Measurements from ENCODE around the gene ZC3HAV1.

The ZC3HAV1 gene

DNA sequence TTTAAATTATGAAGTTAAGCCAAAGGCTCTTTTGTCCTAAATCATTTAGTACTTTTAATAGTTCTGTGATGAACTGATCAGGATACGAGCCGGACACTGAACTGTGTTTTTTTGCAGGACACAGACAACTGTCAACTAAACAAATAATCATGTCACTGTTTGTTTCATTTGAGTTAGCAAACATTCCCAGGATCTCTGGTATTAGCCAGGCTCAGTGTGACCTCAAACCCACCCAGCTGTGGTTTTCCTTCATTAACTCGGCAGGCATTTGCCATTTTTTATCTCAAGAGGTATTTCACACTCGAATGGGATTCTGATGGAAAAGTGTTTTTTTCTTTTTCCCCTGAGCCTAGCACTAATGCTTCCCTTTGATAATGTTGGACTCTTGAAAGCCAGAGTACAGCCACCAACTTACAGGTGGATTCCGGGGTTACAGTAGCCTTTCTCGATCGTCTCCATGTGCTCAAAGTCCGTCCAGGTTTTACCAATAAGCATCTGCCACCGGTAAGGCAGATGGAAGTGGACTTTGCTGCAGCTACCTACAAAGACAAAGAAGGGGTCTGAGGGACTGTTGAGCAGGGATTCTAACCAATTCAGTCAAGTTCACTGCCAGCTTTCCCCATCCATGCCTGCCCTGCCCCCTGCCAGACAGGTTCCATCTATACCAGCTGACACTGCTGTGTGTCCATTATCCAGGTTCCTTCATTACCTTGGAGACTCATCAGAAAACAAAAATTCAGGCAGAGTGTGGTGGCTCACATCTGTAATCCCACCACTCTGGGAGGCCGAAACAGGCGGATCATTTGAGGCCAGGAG, 33.4 kb downstream of the ZC3HAV1 start:
- Histone ChIP-seq H3K27me3 (ENCODE audit: low read depth, low read length) (no peaks in the 10 kb centered on the region), H3K27ac (ENCODE audit: low read length) (no peak overlapping the region), H3K79me2 (ENCODE audit: low read length) (peaks cover 69% of the 10 kb centered on the region), H2AFZ (ENCODE audit: low read depth, low read length) (no peak overlapping the region), H3K4me1 (ENCODE audit: low read length) (peaks cover 3% of the 10 kb centered on the region; the same call in 1 of the 2 replicates), H3K9ac (ENCODE audit: low read length) (no peak overlapping the region), H3K9me3 (ENCODE audit: insufficient read depth, low read length) (no peaks in the 10 kb centered on the region), H3K4me3 (ENCODE audit: low read length) (no peak overlapping the region), H3K36me3 (replicated peaks; ENCODE audit: low read depth, low read length) (peaks cover 59% of the 10 kb centered on the region), H3K4me2 (ENCODE audit: low read length) (no peak overlapping the region), H4K20me1 (ENCODE audit: insufficient read depth, low read length) (peaks cover 29% of the 10 kb centered on the region)
- TF ChIP-seq EZH2phosphoT487 (IDR thresholded peaks at IDR 0.05; ENCODE audit: low read depth), result no peak
- TF ChIP-seq, protein P1, sequence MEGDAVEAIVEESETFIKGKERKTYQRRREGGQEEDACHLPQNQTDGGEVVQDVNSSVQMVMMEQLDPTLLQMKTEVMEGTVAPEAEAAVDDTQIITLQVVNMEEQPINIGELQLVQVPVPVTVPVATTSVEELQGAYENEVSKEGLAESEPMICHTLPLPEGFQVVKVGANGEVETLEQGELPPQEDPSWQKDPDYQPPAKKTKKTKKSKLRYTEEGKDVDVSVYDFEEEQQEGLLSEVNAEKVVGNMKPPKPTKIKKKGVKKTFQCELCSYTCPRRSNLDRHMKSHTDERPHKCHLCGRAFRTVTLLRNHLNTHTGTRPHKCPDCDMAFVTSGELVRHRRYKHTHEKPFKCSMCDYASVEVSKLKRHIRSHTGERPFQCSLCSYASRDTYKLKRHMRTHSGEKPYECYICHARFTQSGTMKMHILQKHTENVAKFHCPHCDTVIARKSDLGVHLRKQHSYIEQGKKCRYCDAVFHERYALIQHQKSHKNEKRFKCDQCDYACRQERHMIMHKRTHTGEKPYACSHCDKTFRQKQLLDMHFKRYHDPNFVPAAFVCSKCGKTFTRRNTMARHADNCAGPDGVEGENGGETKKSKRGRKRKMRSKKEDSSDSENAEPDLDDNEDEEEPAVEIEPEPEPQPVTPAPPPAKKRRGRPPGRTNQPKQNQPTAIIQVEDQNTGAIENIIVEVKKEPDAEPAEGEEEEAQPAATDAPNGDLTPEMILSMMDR (IDR thresholded peaks at IDR 0.05; ENCODE audit: low read depth, low read length), result no peak

DNA sequence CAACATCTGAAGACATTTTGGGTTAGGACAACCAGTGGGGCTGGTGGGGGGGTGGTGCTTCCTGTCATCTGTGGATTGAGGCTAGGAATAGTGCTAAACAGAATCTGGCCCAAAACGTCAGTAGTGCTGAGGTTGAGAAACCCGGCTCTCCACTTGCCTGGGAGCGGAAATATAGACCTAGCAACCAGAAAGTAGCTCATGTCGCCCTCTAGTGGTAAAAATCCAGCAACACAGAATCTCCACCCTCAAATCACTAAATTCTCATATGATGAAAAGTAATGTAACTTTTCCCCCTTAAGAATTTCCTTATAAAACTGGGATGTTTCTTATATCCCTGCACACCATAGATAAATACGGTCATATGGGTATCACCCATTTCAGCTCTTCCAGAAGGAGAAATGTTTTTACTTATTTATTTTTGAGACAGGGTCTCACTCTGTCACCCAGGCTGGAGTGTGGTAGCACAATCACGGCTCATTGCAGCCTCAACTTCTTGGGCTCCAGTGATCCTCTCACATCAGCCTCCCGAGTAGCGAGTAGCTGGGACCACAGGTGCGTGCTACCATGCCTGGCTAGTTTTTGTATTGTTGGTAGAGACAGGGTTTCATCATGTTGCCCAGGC, 34.4 kb downstream of the ZC3HAV1 start:
- Histone ChIP-seq H3K27ac (ENCODE audit: low read length) (no peak overlapping the region), H3K9me3 (ENCODE audit: insufficient read depth, low read length) (no peaks in the 10 kb centered on the region), H4K20me1 (ENCODE audit: insufficient read depth, low read length) (peaks cover 26% of the 10 kb centered on the region; the same call in 1 of the 2 replicates), H3K27me3 (ENCODE audit: low read depth, low read length) (no peaks in the 10 kb centered on the region), H3K9ac (ENCODE audit: low read length) (no peak overlapping the region), H2AFZ (ENCODE audit: low read depth, low read length) (no peak overlapping the region), H3K4me3 (ENCODE audit: low read length) (no peak overlapping the region), H3K79me2 (ENCODE audit: low read length) (peaks cover 62% of the 10 kb centered on the region), H3K36me3 (replicated peaks; ENCODE audit: low read depth, low read length) (peaks cover 54% of the 10 kb centered on the region), H3K4me1 (ENCODE audit: low read length) (peaks cover 3% of the 10 kb centered on the region; the same call in 1 of the 2 replicates), H3K4me2 (ENCODE audit: low read length) (peak overlapping the region; percentile 41; the same call in 1 of the 2 replicates)
- TF ChIP-seq, protein P1 (IDR thresholded peaks at IDR 0.05; ENCODE audit: low read depth, low read length), result peak; percentile 78
- no peak for TF ChIP-seq EZH2phosphoT487 (IDR thresholded peaks at IDR 0.05; ENCODE audit: low read depth)

DNA sequence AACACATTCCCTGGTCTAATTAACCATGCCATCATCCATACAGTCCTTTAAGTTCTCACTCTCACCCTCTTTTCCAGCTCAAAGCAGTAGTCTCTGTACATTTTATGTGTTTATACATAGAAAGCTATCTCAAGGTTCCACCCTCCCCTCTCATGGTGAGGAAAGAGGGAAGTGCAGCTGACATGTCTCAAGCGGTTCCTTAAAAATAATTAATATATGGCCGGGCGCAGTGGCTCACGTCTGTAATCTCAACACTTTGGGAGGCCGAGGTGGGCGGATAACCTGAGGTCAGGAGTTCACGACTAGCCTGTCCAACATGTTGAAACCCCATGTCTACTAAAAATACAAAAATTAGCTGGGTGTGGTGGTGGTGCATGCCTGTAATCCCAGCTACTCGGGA, 36.7 kb downstream of the ZC3HAV1 start:
- H3K4me1 ChIP-seq (ENCODE audit: low read length), result peaks cover 3% of the 10 kb centered on the region; the same call in 1 of the 2 replicates
- H3K36me3 ChIP-seq (replicated peaks; ENCODE audit: low read depth, low read length), result peaks cover 51% of the 10 kb centered on the region
- H4K20me1 ChIP-seq (ENCODE audit: insufficient read depth, low read length), result peaks cover 25% of the 10 kb centered on the region
- peaks cover 59% of the 10 kb centered on the region for H3K79me2 ChIP-seq (ENCODE audit: low read length)
- H3K27ac ChIP-seq (ENCODE audit: low read length), result no peak overlapping the region
- H3K27me3 ChIP-seq (ENCODE audit: low read depth, low read length), result no peaks in the 10 kb centered on the region
- no peaks in the 10 kb centered on the region for H3K9me3 ChIP-seq (ENCODE audit: insufficient read depth, low read length)
- H3K4me3 ChIP-seq (ENCODE audit: low read length), result no peak overlapping the region
- H3K4me2 ChIP-seq (ENCODE audit: low read length), result no peak overlapping the region
- no peak for TF ChIP-seq EZH2phosphoT487 (IDR thresholded peaks at IDR 0.05; ENCODE audit: low read depth)
- TF ChIP-seq, protein P1 (IDR thresholded peaks at IDR 0.05; ENCODE audit: low read depth, low read length), result no peak
- H3K9ac ChIP-seq (ENCODE audit: low read length), result no peak overlapping the region
- H2AFZ ChIP-seq (ENCODE audit: low read depth, low read length), result no peak overlapping the region

DNA sequence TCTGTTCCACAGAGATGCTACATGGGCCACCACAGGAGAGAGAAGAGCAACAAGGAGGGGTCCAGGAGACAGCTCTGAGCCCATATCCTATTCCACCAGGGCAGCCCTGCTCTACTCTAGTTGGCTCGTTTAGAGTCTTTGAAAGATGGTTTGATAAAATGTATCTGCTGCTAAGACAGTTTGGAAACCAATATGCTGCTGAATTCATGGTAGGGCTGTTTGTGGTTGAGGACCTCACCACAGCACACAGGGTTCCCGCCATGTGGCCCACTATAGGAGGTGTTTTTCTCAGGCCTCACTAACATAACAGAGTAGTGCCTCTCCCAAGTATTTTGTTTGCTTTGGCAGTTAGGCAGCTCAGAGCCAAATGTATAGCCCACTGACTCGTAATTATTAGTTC, 37.8 kb downstream of the ZC3HAV1 start:
- peaks cover 55% of the 10 kb centered on the region for H3K36me3 ChIP-seq (replicated peaks; ENCODE audit: low read depth, low read length)

More for the DNA sequence above, 37.8 kb downstream of the ZC3HAV1 start:
- no peak overlapping the region for H3K4me2 ChIP-seq (ENCODE audit: low read length)
- H3K27ac ChIP-seq (ENCODE audit: low read length), result no peak overlapping the region
- TF ChIP-seq, protein P1 (IDR thresholded peaks at IDR 0.05; ENCODE audit: low read depth, low read length), result no peak
- no peak for TF ChIP-seq EZH2phosphoT487 (IDR thresholded peaks at IDR 0.05; ENCODE audit: low read depth)
- H3K4me1 ChIP-seq (ENCODE audit: low read length), result peaks cover 3% of the 10 kb centered on the region; the same call in 1 of the 2 replicates
- peaks cover 62% of the 10 kb centered on the region for H3K79me2 ChIP-seq (ENCODE audit: low read length)
- no peaks in the 10 kb centered on the region for H3K27me3 ChIP-seq (ENCODE audit: low read depth, low read length)
- no peak overlapping the region for H2AFZ ChIP-seq (ENCODE audit: low read depth, low read length)
- H3K9ac ChIP-seq (ENCODE audit: low read length), result no peak overlapping the region
- no peak overlapping the region for H3K4me3 ChIP-seq (ENCODE audit: low read length)
- H3K9me3 ChIP-seq (ENCODE audit: insufficient read depth, low read length), result no peaks in the 10 kb centered on the region
- H4K20me1 ChIP-seq (ENCODE audit: insufficient read depth, low read length), result peaks cover 28% of the 10 kb centered on the region

Data from OCI-LY3 (cell line).